Hepatocyte (in vitro differentiated cells): ENCODE data around the gene NOD1. TPM values are rescaled to one million over a fixed set of nuclear protein-coding genes. Genes with fewer than 3 reads are reported as not detected.
"Not testable (repeated sequence)": the region's sequence is repeated elsewhere in the genome, so short reads cannot be mapped to it uniquely, and the experiment has no call there.

Source experiments
- DNase-seq: peaks from one replicate; pipeline ENCODE4 v3.0.0-alpha.2; 2016; ENCODE audit warnings: low spot score
- H2AFZ ChIP-seq: fragments of 200-600 bp; sonication (generic); 2 replicates; pipeline ENCODE4 v1.6.0; 2016; ENCODE audit warnings: antibody characterized with exemption, mild to moderate bottlenecking
- H3K27ac ChIP-seq: fragments of 200-600 bp; sonication (generic); 2 replicates; pipeline ENCODE4 v1.5.1; 2016; ENCODE audit warnings: mild to moderate bottlenecking
- H3K27me3 ChIP-seq: fragments of 200-600 bp; sonication (generic); 2 replicates; pipeline ENCODE4 v1.6.1; 2016
- H3K36me3 ChIP-seq: fragments of 200-600 bp; sonication (generic); replicated peaks from 2 replicates; pipeline ENCODE4 v1.5.1; 2016; ENCODE audit warnings: low read depth; ENCODE audit not compliant: insufficient read depth
- H3K4me1 ChIP-seq: fragments of 200-600 bp; sonication (generic); 2 replicates; pipeline ENCODE4 v1.5.1; 2016; ENCODE audit warnings: mild to moderate bottlenecking, moderate library complexity; ENCODE audit not compliant: insufficient read depth
- H3K4me2 ChIP-seq: fragments of 200-600 bp; sonication (generic); 2 replicates; pipeline ENCODE4 v1.6.0; 2016
- H3K4me3 ChIP-seq: fragments of 200-600 bp; sonication (generic); 2 replicates; pipeline ENCODE4 v1.5.1; 2016; ENCODE audit warnings: mild to moderate bottlenecking
- H3K79me2 ChIP-seq: fragments of 200-600 bp; sonication (generic); 2 replicates; pipeline ENCODE4 v1.6.0; 2017; ENCODE audit warnings: mild to moderate bottlenecking
- H3K9me2 ChIP-seq: fragments of 200-600 bp; sonication (generic); replicated peaks from 2 replicates; pipeline ENCODE4 v1.6.0; 2017; ENCODE audit warnings: mild to moderate bottlenecking; ENCODE audit not compliant: insufficient read depth
- H3K9me3 ChIP-seq: fragments of 200-600 bp; sonication (generic); 2 replicates; pipeline ENCODE4 v1.5.1; 2016; ENCODE audit warnings: low read depth, mild to moderate bottlenecking
- H4K20me1 ChIP-seq: fragments of 200-600 bp; sonication (generic); 2 replicates; pipeline ENCODE4 v1.6.0; 2016; ENCODE audit warnings: mild to moderate bottlenecking; ENCODE audit not compliant: insufficient read depth, poor library complexity, severe bottlenecking
- CTCF ChIP-seq: fragments of 200-600 bp; sonication (generic); IDR thresholded peaks from 2 replicates; pipeline ENCODE4 v1.5.1; 2016; ENCODE audit warnings: antibody characterized with exemption, mild to moderate bottlenecking; ENCODE audit not compliant: poor library complexity
- EZH2 ChIP-seq: fragments of 200-600 bp; sonication (generic); IDR thresholded peaks from 2 replicates; pipeline ENCODE4 v1.6.1; 2016; ENCODE audit warnings: antibody characterized with exemption, mild to moderate bottlenecking, borderline replicate concordance
- EZH2phosphoT487 ChIP-seq: fragments of 200-600 bp; sonication (generic); IDR thresholded peaks from one replicate; pipeline ENCODE4 v1.6.1; 2018; ENCODE audit warnings: antibody characterized with exemption, mild to moderate bottlenecking, low read depth, moderate library complexity; ENCODE audit not compliant: unreplicated experiment, severe bottlenecking
- WGBS: methylation state at CpG from one replicate; pipeline ENCODE4 v1.1.6; 2016; ENCODE audit warnings: low lambda C conversion rate; ENCODE audit errors: missing lambda C conversion rate; 5-methylcytosine and 5-hydroxymethylcytosine counted together
- polyA plus RNA-seq: library from polyadenylated mRNA; unstranded; fragments of >200 nt; fragmentation: Nextera tagmentation; extraction: Ambion mirVana; gene quantifications from 2 replicates; pipeline ENCODE4 v1.2.1, GENCODE V29; 2016
- total RNA-seq: library from RNA; depleted of rRNA; stranded (reverse); fragments of >200 nt; gene quantifications from 2 replicates; pipeline ENCODE4 v1.2.3, GENCODE V29; 2014

Gene NOD1
- total and polyA plus RNA-seq, 2 experiments from 2014 or later, result 3.0 to 6.1 TPM

GRCh38 chr7:30507346-30507900 is 28.8 kb upstream of the NOD1 start:
- not testable (repeated sequence) for H3K27me3 ChIP-seq, H3K9me2 ChIP-seq, H3K4me2 ChIP-seq, H3K4me1 ChIP-seq, H3K9me3 ChIP-seq, H4K20me1 ChIP-seq, DNase-seq, H3K27ac ChIP-seq, H2AFZ ChIP-seq, H3K36me3 ChIP-seq, H3K4me3 ChIP-seq
- 92% methylated on average over 9 of the region's 9 CpGs for WGBS
- H3K79me2 ChIP-seq, result peaks cover 16% of the 10 kb centered on the region

GRCh38 chr7:30505174-30505697 is 26.7 kb upstream of the NOD1 start:
- peak overlapping the region; percentile 2 for H3K4me3 ChIP-seq
- WGBS, result 64% methylated on average over 18 of the region's 19 CpGs
- H3K4me1 ChIP-seq, result no peaks in the 10 kb centered on the region
- no peaks in the 10 kb centered on the region for H4K20me1 ChIP-seq
- H3K9me2 ChIP-seq, result no peaks in the 10 kb centered on the region
- TF ChIP-seq EZH2 (no peak), CTCF (no peak), EZH2phosphoT487 (no peak)
- no peaks in the 10 kb centered on the region for H3K36me3 ChIP-seq
- peak overlapping the region; percentile 72 for H3K27ac ChIP-seq
- H3K9me3 ChIP-seq, result no peaks in the 10 kb centered on the region
- peak overlapping the region; percentile 76 for H3K4me2 ChIP-seq
- H3K27me3 ChIP-seq, result no peaks in the 10 kb centered on the region
- peaks cover 37% of the 10 kb centered on the region for H3K79me2 ChIP-seq
- no peak for DNase-seq
- H2AFZ ChIP-seq, result peak overlapping the region; percentile 54

DNA sequence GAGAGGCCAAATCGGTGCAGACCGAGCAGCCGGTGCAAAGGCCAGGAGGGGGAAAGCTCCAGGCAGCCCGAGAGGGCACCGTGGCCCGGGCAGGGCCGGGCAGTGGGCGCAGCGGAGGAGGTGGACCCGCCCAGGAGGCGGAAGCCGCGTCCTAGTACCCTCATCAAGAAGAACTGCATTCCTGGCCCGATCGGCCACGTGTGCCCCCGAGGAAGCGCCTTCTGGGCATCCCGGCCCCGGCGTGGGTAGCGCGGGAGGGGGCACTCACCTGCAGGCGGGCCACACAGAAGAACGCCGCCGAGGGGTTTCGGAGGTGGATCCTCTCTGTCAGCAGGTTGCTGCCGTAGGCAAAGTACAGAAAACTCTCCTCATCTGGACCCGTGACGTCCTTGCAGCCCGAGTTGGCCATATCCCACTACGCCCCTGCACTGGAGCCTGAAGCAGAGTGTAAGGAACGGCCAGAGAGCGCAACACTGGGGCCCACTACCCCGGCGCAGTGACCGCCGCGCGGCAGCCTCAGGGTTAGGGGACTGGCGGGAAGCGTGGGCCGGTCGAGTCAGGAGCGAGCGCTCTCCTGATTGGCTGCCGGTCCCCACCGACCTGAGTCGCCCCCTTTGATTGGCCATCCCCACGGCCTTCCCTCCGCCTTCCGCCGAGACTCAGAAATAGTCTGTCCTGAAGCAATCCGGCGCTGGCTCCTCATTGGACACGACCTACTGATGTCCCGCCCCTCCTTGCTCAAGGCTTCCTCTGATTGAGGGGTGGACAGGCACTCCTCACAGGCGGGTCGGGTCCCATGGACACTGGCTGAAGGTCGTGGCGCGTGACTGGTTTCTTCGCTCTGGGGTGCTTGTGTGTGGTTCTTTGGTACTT is 26.0 kb upstream of the NOD1 start, which contains the start of gene GGCT:
TSS of gene GGCT (minus strand) at position 529 of the 873 bp plus-strand sequence. CDS start at position 409, 120 bp downstream.
- no peaks in the 10 kb centered on the region for H3K36me3 ChIP-seq
- H3K79me2 ChIP-seq, result peaks cover 43% of the 10 kb centered on the region
- 2% methylated on average over 64 of the region's 64 CpGs for WGBS
- H3K27me3 ChIP-seq, result no peaks in the 10 kb centered on the region
- H3K9me2 ChIP-seq, result no peaks in the 10 kb centered on the region
- H2AFZ ChIP-seq, result peak within 1 kb of the TSS; percentile 76
- H3K4me1 ChIP-seq, result no peaks in the 10 kb centered on the region
- no peaks in the 10 kb centered on the region for H3K9me3 ChIP-seq
- TF ChIP-seq EZH2phosphoT487 (no peak), EZH2 (no peak), CTCF (no peak)
- no peaks in the 10 kb centered on the region for H4K20me1 ChIP-seq
- peak within 1 kb of the TSS; percentile 94 for H3K4me2 ChIP-seq
- peak within 1 kb of the TSS; percentile 66 for H3K4me3 ChIP-seq
- peak within 1 kb of the TSS; percentile 73 for H3K27ac ChIP-seq
- DNase-seq, result peak; percentile 98
